ENCODE results near the gene TBX15.

GRCh38 chr1:118948846-118949245 lies 39.3 kb downstream of the TBX15 start:
- TF ChIP-seq EZH2 (IDR thresholded peaks at IDR 0.05; ENCODE audit: insufficient read depth, poor library complexity, severe bottlenecking) = no peak
- TF ChIP-seq EZH2phosphoT487 (IDR thresholded peaks at IDR 0.05; ENCODE audit: insufficient read depth, low read depth) = no peak

Data from GM23248 (cell line).